HG02610 (cell line): Measurements from ENCODE around the gene DAP3.
"Not testable (repeated sequence)": the region's sequence is repeated elsewhere in the genome, so short reads cannot be mapped to it uniquely, and the experiment has no call there.

ENCODE experiments used
- ATAC-seq: cut with Tn5 transposase; IDR thresholded peaks from one replicate; pipeline ENCODE4 v1.9.1; 2021; ENCODE audit warnings: mild to moderate bottlenecking, moderate library complexity; ENCODE audit not compliant: unreplicated experiment

The DAP3 gene

DNA sequence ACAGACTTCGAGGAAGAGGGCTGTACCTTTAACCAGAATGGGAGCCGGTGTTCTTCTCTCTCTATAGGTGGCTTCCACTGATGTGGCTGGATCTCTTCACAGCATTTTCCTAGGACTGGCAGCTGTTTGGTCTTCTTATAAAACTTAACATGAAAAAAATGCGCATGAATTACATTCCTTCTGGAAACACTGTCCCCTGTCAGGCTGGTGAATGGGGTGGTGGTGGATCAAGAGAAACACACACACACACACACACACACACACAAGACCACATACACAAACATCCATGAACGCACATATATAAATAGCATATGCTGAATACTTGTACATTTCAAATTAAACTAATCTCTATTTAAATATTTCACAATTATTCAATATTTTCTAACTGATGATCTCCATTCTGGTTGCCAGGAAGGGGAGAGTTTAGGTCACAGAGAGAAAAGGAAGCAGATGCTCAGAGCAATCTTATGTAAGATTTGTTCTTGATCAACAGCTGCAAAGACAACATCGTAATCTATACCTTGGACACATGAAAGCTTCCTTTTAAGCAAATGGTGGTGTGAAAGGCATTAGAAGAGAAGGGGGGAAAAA is 78.6 kb downstream of the DAP3 start:
- not testable (repeated sequence) for ATAC-seq

DNA sequence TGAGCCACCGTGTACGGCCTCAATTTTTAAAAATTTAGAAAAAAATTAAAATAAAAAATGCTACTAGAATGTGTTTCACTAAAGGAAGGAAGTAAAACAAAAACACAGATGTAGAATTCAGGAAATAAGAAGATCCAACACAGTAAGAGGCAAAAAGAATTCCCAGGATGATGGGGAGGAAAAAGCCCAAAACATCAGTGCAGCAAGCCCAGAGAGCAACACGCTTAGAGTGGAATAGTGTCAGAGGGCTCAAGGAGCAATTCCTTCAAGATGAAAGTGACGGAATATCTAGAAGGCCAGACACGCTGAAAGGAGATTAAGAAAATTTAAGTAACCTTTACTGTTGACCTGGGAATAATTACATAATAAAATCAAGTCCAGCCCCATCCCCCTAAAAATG is 80.4 kb downstream of the DAP3 start:
- ATAC-seq: no peak

GRCh38 chr1:155773221-155773620 is 84.3 kb downstream of the DAP3 start:
- ATAC-seq: no peak

DNA sequence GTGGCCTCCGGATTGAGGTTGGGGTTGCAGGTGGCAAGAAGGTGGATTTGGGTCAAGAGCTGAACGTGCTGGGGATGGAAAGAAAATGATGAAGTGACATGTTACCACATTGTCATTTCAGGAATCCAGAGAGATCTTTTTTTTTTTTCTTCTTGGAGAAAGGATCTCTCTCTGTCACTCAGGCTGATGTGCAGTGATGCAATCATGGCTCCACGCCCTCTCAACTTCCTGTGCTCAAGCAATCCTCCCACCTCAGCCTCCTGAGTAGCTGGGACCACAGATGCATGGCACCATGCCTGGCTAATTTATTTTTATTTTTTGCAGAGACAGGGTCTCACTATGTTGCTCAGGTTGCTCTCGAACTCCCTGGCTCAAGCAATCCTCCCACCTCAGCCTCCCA is 87.5 kb downstream of the DAP3 start:
- no peak for ATAC-seq

GRCh38 chr1:155777582-155777981 is 88.7 kb downstream of the DAP3 start:
- no peak for ATAC-seq
